ENCODE measurements around the gene TBL1XR1.

The TBL1XR1 gene

DNA sequence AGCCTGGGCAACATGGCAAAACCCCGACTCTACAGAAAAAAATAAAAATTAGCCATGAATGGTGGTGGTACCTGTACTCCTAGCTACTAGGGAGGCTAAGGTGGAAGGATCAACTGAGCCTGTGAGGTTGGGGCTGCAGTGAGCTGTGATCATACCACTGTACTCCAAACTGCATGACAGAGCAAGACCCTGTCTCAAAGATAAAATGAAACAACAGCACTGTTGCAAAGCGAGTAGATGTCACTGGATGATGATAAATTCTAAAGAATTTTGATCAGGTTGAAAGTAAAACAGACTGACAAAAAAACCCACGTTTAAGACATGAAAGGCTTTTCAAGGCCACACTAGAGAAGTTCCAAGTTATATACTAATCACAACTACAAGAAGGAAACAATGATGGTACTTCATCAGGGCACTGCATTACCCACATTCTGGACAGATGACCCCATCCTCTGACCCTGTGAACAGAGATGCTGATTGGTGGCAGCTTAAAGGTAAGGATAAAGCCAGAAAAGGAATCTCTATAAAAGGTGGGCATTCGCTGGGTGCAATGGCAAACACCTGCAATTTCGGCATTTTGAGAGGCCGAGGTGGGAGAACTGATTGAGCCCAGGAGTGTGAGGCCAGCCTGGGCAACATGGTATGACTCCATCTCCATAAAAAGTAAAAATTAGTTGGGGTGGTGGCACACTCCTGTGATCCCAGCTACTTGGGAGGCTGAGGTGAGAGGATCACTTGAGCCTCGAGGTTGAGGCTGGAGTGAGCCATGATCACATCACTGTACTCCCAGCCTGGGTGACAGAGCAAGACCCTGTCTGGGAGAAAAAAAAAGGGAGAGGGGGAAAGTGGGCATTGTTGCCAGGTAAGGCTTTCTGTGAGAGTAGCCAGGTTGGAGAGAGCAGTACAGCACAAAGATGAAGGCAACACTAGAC, 59.2 kb downstream of the TBL1XR1 start:
- DNase-seq = no peak

DNA sequence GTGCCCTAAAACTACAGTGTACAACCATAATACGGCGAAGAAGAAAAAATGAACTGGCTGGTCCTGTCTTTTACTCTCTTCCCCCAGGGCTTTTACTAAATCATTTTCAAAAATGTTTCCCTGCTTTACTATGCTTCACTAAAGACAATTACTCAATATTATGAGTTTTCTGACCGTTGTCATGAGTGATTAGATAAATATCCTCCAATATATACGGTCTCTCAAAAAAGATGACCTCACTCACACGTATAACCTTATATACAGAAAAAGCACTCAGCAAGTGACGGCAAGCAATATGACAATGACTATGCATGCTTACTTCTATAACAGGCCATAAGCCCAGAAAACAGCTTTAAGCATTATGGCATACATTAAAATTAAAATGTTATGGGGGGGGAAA, 60.5 kb downstream of the TBL1XR1 start:
- DNase-seq = no peak

DNA sequence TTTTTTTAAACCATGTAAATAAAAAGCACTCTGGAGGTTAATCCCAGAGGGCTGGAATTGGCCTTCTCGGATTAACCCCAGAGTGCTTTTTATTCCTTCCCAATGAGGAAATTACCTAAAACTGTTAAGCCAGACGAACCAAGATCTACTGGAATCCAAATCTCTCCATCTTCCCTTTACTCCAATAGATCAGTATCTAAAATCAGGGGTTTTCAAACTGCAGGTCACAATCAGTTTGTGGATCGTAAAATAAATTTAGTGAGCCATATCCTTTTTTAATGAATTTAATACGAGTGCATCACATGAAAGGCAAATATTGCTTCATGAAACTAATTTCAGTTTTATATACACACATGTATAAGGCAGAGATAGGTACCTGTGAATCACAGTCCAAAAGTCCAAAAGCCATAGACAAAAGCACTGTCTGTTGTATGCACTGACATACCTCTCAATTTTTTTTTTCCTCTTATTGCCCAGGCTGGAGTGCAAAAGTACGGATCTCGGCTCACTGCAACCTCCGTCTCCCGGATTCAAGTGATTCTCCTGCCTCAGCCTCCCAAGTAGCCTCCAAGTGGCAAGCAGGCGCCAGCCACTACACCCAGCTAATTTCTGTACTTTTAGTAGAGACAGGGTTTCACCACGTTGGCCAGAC, 61.3 kb downstream of the TBL1XR1 start:
- no peak for DNase-seq

DNA sequence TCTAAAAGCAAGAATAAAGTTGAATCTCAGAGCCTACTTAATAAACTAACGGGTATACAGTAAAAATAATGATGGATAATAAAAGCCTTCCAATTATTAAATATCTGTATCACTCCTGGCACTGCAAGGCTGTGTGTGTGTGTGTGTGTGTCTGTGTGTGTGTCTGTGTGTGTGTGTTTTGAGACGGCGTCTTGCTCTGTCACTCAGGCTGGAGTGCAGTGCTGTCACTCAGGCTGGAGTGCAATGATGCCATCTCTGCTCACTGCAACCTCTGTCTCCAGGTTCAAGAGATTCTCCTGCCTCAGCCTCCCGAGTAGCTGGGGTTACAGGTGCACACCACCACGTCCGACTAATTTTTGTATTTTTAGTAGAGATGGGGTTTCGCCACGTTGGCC, 62.5 kb downstream of the TBL1XR1 start:
- DNase-seq = no peak

DNA sequence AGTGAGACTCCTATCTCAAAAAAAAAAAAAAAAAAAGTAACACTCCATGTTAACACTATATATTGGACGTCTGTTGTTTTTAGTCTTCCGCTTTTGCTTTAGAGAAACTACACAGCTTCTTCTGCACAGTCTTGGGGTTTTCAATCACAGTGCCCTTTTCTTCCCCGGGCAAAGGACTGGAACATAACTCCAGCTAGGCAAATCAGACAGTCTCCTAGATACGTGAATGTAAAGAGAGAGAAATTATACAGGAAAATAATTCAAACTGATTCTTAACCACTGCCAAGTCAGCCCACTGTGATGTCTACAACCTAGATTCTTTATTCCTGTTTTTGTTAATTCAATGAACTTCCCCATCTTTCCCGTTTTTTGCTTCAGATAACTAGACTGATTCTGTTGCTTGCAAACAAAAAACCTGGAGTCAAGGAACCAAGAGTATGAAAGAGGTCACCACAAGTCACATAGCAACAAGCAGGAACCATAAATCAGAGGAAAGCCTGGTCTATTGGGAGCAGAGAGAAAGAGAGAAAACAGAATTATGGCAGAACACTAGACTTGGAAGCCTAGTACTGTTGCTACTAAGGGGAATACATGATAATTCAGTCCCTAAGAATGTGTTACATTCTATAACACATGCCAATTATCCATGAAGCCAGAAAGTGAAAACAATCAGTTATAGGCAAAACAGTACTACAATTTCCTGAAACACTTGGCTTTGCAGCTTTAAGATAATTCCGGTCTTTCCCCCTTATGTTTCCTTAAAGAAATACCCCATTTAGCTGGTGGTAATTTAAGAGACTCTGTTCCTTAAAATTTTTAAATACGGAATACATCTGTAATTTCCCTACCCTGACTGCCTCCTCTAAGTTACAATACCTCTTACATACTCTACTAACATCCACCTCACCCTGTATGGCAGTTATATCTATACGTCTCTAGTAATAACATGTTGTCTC, 63.1 kb downstream of the TBL1XR1 start:
- DNase-seq = no peak

DNA sequence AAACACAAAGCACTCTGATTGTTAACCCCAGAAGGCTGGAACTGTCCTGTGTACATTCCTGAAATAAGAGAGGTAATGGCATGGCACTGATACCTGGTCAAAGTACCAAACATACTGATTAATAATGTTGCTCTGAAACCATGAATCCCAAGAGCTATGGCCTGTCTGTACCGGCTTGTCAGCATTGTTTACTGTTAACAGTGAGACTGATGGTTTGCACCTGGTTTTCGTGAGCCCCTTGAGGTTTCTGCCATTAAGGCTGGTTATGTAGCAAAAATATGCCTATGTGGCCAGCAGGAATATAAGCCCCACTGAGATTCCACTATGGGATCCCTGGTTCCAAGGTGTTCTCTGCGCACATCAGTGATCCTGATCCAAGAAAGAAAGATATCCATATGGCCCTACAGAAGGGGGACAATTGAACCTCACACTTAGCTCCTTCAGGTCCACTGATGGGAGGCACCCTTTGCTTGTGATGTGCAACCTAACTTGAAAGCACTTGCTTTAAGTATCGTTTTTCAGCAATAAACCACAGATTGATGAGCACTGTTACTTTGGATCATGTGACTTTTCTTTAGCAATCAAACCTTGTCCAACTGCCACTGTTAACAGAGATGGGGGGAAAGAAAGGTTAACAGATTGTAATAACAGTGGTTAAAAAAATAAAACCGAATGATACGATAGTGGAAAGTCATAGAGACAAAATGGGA, 65.2 kb downstream of the TBL1XR1 start:
- DNase-seq = no peak

DNA sequence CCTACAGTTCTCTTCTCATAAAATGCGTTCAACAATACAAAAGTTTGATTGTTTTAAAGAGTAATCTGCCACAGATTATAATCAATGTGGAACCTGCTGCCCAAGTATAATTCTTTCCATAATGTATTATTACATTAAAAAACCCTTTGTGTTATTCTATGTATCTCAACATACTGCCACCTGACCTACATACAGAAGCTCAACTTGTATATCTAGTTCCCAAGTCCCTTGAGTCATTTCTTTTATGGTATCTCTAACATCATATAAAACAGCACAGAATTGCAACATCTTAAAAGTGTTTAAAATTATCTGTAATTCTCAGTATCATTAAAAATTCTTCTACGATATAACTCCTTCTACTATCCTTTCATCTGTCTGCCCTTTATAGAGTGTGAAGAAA, 70.3 kb downstream of the TBL1XR1 start:
- DNase-seq = no peak

DNA sequence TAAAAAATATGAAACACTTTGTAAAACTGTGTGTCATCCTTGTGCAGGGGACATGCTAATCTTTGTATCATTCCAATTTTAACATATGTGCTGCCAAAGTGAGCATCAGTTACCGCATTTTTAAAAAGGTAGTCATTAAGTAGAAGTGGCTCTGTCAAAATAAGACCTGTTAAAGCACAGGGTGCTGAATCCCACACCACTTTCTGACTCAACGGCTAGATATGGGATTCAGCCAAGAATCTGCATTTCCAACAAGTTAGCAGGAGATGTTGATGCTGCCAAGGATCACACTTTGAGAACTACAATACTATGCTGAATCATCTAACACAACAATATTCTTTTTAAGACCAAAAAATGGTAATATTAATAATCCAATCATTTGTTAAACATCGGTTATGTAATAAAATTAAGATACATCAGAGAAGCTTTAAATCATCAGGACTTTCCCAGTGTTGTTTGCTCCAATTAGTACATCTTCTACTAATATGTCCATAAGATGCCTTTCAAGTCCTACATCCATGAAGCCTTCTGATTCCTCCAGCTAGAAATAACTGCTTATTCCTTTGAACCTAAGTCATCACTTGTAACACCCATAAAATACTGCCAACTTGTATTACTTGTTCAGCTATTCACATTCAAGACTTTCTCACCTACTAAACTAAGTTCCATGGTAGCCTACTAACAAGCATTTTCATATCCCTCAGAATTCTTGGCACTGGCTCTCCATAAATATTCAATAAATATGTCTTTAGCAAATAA, 71.1 kb downstream of the TBL1XR1 start:
- no peak for DNase-seq

DNA sequence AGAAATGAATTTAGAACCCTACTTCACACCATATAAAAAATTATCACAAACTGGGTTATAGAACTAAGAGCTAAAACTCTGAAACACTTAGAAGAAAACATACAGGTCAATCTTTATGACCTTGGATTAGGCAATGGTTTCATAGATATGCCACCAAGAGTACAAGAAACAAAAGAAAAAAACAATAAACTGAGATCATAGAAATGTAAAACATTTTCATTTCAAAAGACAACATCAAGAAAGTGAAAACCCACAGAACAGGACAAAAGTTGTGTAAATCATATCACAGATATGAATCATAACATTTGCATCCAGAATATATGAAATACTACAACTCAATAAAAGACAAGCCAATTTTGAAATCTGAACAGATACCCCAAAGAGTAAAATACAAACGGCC, 72.4 kb downstream of the TBL1XR1 start:
- DNase-seq = no peak

DNA sequence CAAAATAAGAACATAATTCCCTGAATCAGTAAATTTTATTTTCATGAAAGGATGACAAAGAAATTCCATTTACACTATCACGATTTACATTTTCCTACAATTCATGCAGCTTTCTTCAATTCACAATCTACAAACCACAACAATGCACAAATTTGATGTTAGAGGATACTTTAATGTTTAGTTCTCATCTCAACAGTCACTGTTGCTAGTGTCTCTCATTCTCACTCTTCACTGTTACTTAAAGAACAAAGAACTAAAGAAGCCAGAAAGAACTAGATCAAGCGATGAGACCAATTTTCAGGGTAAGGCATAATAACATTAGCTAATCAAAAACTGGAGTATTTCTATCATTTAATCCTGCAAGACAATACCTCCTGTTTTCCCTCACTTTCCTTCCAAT, 73.5 kb downstream of the TBL1XR1 start:
- no peak for DNase-seq

DNA sequence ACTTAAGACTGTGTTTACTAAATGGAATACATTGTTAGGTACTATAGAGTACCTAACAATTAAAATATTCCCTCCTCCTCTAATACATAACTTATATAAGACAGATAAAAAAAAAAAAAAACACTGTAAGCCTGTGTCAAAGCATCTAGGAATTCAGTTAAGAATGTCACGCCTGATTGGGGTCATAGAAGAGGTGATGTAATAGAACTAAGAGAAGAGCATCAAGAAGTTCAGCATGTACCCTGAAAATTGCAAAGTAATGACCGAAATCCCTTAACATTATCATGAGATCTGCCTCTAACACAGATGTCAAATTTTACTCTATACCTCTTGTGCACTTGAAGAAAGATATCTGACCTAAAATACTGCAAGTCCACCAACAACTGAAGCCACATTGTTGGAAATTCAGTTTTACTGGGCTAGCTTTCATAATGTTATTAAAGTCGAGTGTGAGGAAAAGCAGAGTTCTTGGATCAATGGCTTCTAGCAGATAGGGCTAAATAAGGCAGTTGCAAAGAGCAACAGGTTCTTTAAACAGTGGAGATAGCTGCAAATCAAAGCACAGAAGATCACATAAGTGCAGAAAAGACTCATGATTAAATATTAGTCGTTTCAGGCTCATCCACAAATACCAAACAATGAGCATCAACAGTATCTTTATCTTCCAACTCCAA, 75.0 kb downstream of the TBL1XR1 start:
- DNase-seq = no peak

DNA sequence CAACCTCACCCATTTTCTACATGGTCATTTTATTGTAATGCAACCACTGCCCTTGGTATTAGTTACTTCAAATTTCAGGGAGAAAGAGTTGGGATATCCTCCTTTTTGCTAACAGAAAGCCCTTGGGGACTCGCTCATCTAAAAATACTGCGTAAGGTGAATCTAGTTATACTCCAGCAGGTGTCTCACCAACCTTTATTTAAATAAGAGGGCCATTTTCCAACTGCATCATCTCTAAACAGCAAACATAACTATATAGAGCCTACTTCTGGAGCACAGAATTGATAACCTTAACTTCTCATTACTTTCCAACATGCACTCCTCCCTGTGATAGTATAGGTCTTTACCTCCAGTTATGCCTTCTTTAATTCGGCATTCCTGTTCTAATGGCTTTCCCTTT, 77.5 kb downstream of the TBL1XR1 start:
- DNase-seq = no peak

DNA sequence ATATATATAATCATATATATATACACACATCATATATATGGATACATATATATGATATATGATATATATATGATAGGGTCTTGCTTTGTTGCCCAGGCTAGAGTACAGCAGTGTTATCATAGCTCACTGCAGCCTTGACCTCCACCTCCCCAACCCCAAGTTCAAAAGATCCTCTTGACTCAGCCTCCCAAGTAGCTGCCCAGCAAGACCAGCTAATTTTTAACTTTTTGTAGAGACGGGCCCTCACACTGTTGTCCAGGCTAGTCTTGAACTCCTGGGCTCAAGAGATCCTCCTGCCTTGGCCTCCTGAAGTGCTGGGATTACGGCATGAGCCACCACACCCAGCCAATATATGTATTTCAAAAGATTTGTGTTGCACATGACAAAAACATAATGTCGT, 83.0 kb downstream of the TBL1XR1 start:
- DNase-seq = no peak

DNA sequence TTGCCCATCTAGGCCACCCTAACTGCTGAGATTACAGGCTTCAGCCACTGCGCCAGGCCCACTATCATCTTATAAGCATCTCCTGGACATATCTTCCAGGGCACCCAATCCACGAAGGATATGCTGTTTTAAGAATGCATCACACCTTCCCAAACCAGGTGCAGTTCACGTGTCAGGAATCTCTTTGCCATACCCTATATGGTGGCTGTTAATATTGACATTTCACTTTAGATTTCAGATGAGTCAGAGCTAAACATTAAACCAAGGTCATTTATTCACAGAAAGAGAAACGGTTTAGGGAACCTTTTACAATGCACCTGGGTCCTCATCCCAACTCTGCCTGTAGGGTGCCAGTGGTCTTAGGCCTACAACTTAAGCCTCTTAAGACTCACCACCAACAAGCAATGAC, 85.7 kb downstream of the TBL1XR1 start:
- DNase-seq = no peak

DNA sequence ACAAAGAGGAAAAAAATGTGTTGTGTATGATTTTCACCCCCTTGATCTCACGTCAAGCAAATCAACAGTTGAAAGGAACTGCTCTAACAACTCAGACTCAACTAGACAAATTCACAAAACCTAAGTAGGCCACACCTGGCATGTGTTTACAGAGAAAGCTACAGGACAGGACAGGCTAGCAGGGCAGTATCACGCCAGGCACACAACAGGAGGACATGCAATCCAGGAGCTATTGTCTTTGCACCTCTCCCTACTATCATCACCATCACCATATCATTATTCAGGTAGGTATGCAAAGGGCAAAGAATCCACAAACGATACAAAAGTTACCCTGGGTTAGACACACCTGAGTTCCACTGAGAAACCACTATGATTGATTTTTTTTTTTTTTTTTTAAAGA, 86.4 kb downstream of the TBL1XR1 start:
- no peak for DNase-seq

DNA sequence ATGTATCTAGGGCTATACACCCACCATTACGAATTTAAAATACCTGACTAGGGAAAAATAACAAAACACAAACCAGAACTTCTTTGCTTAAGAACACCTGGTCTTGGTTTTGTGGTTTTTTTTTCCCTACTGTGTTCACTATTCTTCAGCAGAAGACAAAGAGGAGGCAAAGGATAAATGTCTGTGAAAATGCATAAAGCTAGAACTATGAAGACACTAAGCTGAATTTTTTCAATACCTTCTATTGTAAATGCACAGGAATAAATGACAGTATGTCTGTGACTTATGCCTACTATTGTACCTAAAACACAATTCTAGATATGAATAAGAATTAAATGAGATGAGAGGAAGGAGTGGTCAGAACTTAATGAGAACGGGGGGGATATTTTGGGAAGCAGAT, 86.9 kb downstream of the TBL1XR1 start:
- DNase-seq = no peak

DNA sequence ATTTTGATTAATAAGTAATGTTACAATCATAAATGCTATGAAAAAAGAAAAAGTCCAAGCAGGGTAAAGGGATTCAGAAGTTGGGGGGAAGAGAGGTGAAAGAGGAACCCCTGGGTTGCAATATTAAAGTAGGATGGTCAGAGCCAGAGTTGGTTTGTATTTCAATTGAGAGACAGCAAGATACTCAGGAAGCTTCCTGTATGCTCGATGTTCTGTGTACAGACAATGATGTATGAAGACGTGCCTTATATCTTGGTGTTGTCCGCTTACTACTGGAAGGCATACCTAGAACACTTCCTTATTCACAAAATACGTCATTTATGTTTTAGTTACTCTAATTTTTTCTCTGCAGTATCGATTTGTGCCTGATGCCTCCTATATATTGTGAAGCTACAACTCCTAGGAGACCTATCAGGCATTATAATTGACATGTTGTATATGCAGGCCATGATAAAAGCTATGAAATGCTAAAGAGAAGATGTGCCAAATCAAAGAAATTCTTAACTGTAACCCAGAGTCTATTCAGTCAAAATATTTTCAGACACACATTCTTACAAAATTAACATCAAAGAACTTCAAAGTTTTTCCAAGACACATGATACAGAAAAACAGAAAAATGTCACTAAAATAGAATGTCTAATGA, 87.5 kb downstream of the TBL1XR1 start:
- DNase-seq = no peak

DNA sequence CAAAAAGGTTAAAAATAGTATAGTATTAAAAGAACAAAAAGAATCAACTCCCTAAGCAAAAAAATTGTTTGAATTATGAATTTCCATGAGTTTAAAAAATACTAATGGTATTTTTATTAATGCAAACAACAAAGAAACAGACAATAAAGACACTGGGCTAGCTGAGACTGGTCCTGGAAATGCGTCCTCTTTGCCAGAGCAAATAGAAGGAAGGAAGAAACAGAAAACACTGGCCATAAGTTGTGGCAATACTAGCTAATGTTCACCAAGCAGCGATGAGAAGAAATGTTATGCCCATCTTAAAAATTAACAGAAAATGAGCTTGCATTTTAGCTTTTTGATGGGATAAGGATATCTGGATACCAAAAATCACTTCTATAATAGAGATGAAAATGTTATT, 88.6 kb downstream of the TBL1XR1 start:
- no peak for DNase-seq

DNA sequence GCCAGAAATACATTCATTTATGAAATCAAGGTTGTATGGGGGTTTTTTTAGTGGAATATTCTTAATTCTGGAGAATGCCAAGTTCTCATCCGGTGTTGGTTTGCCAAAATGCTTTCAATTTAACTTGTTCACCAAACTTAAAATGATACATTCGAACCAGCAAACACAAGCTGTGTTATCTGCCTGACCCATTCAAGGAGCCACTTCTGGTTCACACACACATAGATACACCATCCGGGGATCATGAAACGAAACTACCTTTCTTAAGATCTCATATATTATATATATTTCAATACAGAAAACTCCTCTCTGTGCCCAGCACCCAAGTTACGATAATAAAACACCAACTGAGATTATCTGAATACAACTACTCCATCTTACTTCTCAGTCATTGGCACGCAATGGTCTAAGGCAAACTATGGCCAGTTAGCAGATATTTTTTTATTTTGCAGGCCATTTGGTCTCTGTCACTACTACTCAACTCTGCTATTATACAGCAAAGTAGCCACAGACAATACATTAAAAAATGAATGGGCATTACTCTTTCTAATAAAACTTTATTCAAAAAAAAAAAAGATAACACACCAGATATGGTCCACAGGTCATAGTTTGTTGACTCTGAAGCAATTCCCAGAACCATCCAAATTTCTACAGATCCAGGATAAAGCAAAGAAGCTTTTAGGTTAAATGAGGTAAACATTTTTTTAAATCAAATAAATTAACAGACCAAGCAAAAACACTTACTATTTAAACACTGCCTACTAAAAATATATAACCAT, 89.6 kb downstream of the TBL1XR1 start:
- DNase-seq = no peak

DNA sequence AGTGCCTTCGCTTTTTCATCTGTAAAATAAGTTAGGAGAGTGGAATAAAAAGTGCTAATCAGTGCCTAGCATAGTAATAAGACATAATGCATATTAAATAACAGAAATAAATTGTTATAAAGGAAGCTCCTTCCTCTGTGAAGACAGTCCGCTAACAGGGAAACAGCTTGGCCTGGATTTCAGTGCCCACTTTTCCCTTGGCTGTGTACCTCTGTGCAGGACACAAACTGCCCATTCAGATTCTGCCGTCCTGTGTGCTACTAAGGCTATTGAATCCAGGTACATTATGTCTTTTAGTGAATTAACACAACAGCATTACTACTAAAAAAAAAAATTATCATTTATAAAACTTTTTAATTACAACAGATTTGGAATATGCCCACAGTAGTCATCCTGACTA, 90.7 kb downstream of the TBL1XR1 start:
- DNase-seq = no peak
